H7 (cell line): ENCODE measurements around the gene KIF20A. TPM values are rescaled to one million over a fixed set of nuclear protein-coding genes. Genes with fewer than 3 reads are reported as not detected.
"Not testable (repeated sequence)": the region's sequence is repeated elsewhere in the genome, so short reads cannot be mapped to it uniquely, and the experiment has no call there.

Experiments
- DNase-seq: peaks from one replicate; pipeline ENCODE4 v3.0.0; 2012
- H3K27me3 ChIP-seq: 2 replicates; pipeline ENCODE4 v1.6.0; 2011; ENCODE audit warnings: mild to moderate bottlenecking, low read length; ENCODE audit not compliant: control insufficient read depth, insufficient read depth
- H3K36me3 ChIP-seq: replicated peaks from 2 replicates; pipeline ENCODE4 v1.5.1; 2011; ENCODE audit warnings: low read length; ENCODE audit not compliant: control insufficient read depth, insufficient read depth
- H3K4me3 ChIP-seq: 2 replicates; pipeline ENCODE4 v1.5.1; 2011; ENCODE audit warnings: low read depth, mild to moderate bottlenecking, control low read depth, low read length, moderate library complexity; ENCODE audit not compliant: insufficient read depth
- total RNA-seq: library from RNA; depleted of rRNA; stranded (reverse); fragments of >200 nt; shearing (Covaris generic); gene quantifications from 2 replicates; pipeline ENCODE4 v1.2.3, GENCODE V29; 2014; rRNA removed

The KIF20A gene
- 138 and 155 TPM in 2 replicates for total RNA-seq

- Histone ChIP-seq H3K36me3 (peaks cover 32% of the 10 kb centered on the region), H3K4me3 (peak within 1 kb of the TSS; percentile 71), H3K27me3 (no peaks in the 10 kb centered on the region)
- peak; percentile 76 for DNase-seq
Measured at GRCh38 chr5:138178516-138179276, at the start of gene KIF20A, which contains the start of gene BRD8. TSS of gene KIF20A (plus strand) at chr5:138179112. CDS start at chr5:138179681, 569 bp downstream. TSS of gene BRD8 (minus strand) at chr5:138178630. CDS start at chr5:138178614, 16 bp downstream.

- Histone ChIP-seq H3K27me3 (no peaks in the 10 kb centered on the region), H3K36me3 (no peaks in the 10 kb centered on the region)
- no peak for DNase-seq
Measured at GRCh38 chr5:138129347-138129746, 49.6 kb upstream of the KIF20A start.

GRCh38 chr5:138132543-138132942, 46.4 kb upstream of the KIF20A start:
- Histone ChIP-seq H3K27me3 (no peaks in the 10 kb centered on the region), H3K4me3 (no peak overlapping the region), H3K36me3 (no peaks in the 10 kb centered on the region)
- DNase-seq, result no peak

More at GRCh38 chr5:138129347-138129746, 49.6 kb upstream of the KIF20A start:
- H3K4me3 ChIP-seq, result no peak overlapping the region

GRCh38 chr5:138138949-138139780, 39.7 kb upstream of the KIF20A start, which contains the start of gene NME5:
TSS of gene NME5 (minus strand) at chr5:138139428. CDS start at chr5:138138780, 648 bp downstream.
- peak within 1 kb of the TSS; percentile 62 for H3K4me3 ChIP-seq
- H3K36me3 ChIP-seq, result no peaks in the 10 kb centered on the region
- H3K27me3 ChIP-seq, result no peaks in the 10 kb centered on the region; the same call in none of the 2 replicates
- DNase-seq, result peak; percentile 86

DNA sequence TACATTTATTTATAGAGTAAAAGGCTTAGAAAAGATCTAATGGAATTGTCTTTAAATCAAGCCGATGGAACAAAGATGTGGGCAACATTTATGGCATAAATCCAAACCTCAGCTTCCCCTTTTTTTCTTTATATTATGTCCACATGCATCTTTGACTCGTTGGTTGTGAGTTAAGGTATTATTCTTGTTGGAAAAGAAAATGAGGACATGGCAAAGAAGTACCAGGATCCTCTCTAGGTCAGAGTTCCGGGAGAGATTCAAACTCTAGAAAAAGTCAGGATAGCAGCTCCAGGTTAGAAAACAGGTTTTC, 39.2 kb upstream of the KIF20A start:
- no peaks in the 10 kb centered on the region for H3K36me3 ChIP-seq
- no peak for DNase-seq
- no peak overlapping the region for H3K4me3 ChIP-seq
- H3K27me3 ChIP-seq, result no peaks in the 10 kb centered on the region; the same call in none of the 2 replicates

- Histone ChIP-seq H3K27me3 (no peaks in the 10 kb centered on the region; the same call in none of the 2 replicates), H3K36me3 (no peaks in the 10 kb centered on the region), H3K4me3 (no peak overlapping the region)
- DNase-seq, result no peak
Measured at GRCh38 chr5:138140268-138140667, 38.6 kb upstream of the KIF20A start.

DNA sequence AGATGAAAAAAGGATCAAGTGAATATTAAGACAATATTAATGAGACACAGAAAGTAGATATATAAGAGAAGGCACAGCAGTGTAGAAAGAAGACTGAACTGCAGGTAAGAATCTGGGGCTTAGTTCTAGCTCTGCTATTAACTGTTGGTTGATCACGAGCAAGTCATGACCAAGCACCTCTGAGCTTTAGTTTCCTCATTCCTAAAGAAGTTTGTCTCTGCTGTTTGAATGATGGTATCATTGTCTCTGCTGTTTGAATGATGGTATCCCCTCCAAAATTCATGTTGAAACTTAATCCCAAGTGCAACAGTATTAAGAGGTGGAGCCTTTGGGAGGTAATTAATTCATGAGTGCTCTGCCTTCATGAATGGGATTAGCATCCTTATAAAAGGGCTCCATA, 37.2 kb upstream of the KIF20A start:
- no peak overlapping the region for H3K4me3 ChIP-seq
- DNase-seq, result no peak
- H3K36me3 ChIP-seq, result no peaks in the 10 kb centered on the region
- no peaks in the 10 kb centered on the region; the same call in none of the 2 replicates for H3K27me3 ChIP-seq

- DNase-seq, H3K36me3 ChIP-seq, H3K27me3 ChIP-seq, H3K4me3 ChIP-seq: not testable (repeated sequence)
Measured at GRCh38 chr5:138143578-138143977, 35.3 kb upstream of the KIF20A start.

- no peak overlapping the region for H3K4me3 ChIP-seq
- DNase-seq, result no peak
- no peaks in the 10 kb centered on the region for H3K27me3 ChIP-seq
- no peaks in the 10 kb centered on the region for H3K36me3 ChIP-seq
Measured at GRCh38 chr5:138148811-138149210, 30.1 kb upstream of the KIF20A start.

DNA sequence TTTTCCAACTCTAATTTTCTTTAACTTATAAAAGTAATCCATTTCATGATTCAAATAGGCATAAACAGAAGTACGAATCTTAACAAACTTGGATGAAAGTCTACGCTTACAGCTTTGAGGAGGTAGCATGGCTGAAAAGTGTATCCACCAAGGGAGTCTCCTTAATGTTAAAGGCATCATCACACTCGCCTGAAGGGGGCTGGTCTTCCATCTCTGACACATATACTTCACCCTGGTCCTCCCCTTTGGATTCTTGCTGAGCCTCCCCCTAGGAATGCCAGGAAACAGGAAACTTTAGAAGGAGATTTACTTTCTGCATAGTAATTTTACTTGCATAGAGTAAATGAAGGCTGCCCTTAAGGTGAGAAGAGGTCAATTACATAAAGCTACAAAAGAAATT, 29.4 kb upstream of the KIF20A start:
- H3K36me3 ChIP-seq, result no peaks in the 10 kb centered on the region
- H3K4me3 ChIP-seq, result no peak overlapping the region
- H3K27me3 ChIP-seq, result no peaks in the 10 kb centered on the region
- peak; percentile 33 for DNase-seq

GRCh38 chr5:138155977-138156376, 22.9 kb upstream of the KIF20A start:
- H3K27me3 ChIP-seq, result not testable (repeated sequence)

GRCh38 chr5:138157626-138158025, 21.3 kb upstream of the KIF20A start:
- DNase-seq, result no peak
- peaks cover 31% of the 10 kb centered on the region for H3K36me3 ChIP-seq
- H3K27me3 ChIP-seq, result no peaks in the 10 kb centered on the region
- no peak overlapping the region for H3K4me3 ChIP-seq

More at GRCh38 chr5:138155977-138156376, 22.9 kb upstream of the KIF20A start:
- H3K36me3 ChIP-seq, result peaks cover 22% of the 10 kb centered on the region
- not testable (repeated sequence) for DNase-seq, H3K4me3 ChIP-seq

GRCh38 chr5:138159666-138160065, 19.2 kb upstream of the KIF20A start:
- peaks cover 47% of the 10 kb centered on the region for H3K36me3 ChIP-seq
- H3K27me3 ChIP-seq, result no peaks in the 10 kb centered on the region
- no peak for DNase-seq
- H3K4me3 ChIP-seq, result no peak overlapping the region

GRCh38 chr5:138160706-138161105, 18.2 kb upstream of the KIF20A start:
- no peak overlapping the region for H3K4me3 ChIP-seq
- DNase-seq, result no peak
- no peaks in the 10 kb centered on the region for H3K27me3 ChIP-seq
- peaks cover 56% of the 10 kb centered on the region for H3K36me3 ChIP-seq

DNA sequence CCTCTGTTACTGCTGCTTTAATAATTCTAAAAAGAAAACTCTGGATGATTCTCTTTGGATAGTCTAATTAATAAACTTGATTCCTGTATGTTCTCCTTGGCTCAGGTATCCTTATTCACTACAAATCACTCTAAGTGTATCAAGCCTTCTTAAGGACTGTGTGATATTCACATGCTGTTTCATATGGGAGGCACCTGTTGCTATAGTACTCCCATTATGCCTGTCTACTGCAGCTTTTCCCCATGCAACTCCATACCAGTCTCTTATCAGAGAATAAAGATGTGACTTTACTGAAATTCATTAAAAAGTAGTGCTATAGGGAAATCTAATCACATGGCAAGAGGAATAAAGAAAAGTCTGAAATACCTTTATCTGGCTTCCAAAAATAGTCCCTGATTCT, 15.2 kb upstream of the KIF20A start:
- Histone ChIP-seq H3K4me3 (no peak overlapping the region), H3K36me3 (peaks cover 60% of the 10 kb centered on the region), H3K27me3 (no peaks in the 10 kb centered on the region)
- DNase-seq, result no peak
